Esophagus squamous epithelium (tissue), 5 donors: Measurements from ENCODE around the gene CNTN2. TPM values are rescaled to one million over a fixed set of nuclear protein-coding genes. Genes with fewer than 3 reads are reported as not detected.

Source experiments
- DNase-seq: peaks from one replicate; lab custom pipeline; 2025; lab: John Stamatoyannopoulos, UW
- H3K27ac ChIP-seq, 4 donors: fragments of 200-600 bp; sonication (generic); one replicate each; pipeline ENCODE4 v1.5.1; 2016 to 2019; ENCODE audit warnings: mild to moderate bottlenecking in 1 of 4
- H3K27me3 ChIP-seq, 4 donors: fragments of 200-600 bp; sonication (generic); 1 replicate in 3 of 4; 2 replicates in 1 of 4; pipeline versions ENCODE4 v1.5.1 to v1.6.0; 2017 to 2021; ENCODE audit warnings: antibody characterized with exemption in 1 of 4
- H3K36me3 ChIP-seq, 3 donors: fragments of 200-600 bp; sonication (generic); one replicate each; pipeline ENCODE4 v1.5.1; 2016 to 2019
- H3K4me1 ChIP-seq, 3 donors: fragments of 200-600 bp; sonication (generic); one replicate each; pipeline ENCODE4 v1.5.1; 2017 to 2019
- H3K4me3 ChIP-seq, 4 donors: fragments of 200-600 bp; sonication (generic); 1 replicate in 3 of 4; 2 replicates in 1 of 4; pipeline ENCODE4 v1.5.1; 2016 to 2019; ENCODE audit warnings: mild to moderate bottlenecking in 2 of 4, moderate library complexity in 1 of 4
- H3K9me3 ChIP-seq, 3 donors: fragments of 200-600 bp; sonication (generic); one replicate each; pipeline ENCODE4 v1.5.1; 2016 to 2019
- CTCF ChIP-seq, 6 experiments: fragments of 450-650 bp in 4 of 6; fragments of 200-600 bp in 2 of 6; sonication (generic) in 2 of 6; IDR thresholded peaks; one replicate each; pipeline ENCODE4 v1.5.1; 2016 to 2019; ENCODE audit warnings: antibody characterized with exemption in 6 of 6, mild to moderate bottlenecking in 4 of 6, moderate library complexity in 4 of 6
- POLR2A ChIP-seq, 4 donors: fragments of 450-650 bp; IDR thresholded peaks; one replicate each; pipeline ENCODE4 v1.6.1; 2017; ENCODE audit warnings: antibody characterized with exemption in 4 of 4, mild to moderate bottlenecking in 4 of 4, moderate library complexity in 3 of 4
- WGBS, 2 donors: methylation state at CpG; one replicate each; pipeline ENCODE4 v1.1.5; 2018; 5-methylcytosine and 5-hydroxymethylcytosine counted together
- intact Hi-C: fragments of 100-400 bp; cut with DNase I; formaldehyde crosslinking; loops from one replicate; pipeline ENCODE4 v1.15.0; 2022
- total RNA-seq, 4 donors: library from RNA; depleted of rRNA; stranded (reverse); fragments of >200 nt; gene quantifications; one replicate each; pipeline ENCODE4 v1.1.0, GENCODE V29; 2016
- donor health status: DM: yes; HTN: yes; CAD: no.

The CNTN2 gene
- total RNA-seq, 4 donors from 2014 or later, result 0.19 TPM; not detected in 3

GRCh38 chr1:205075642-205076155, 32.7 kb downstream of the CNTN2 start:
- H3K27ac ChIP-seq, result no peak overlapping the region
- no peak for DNase-seq

GRCh38 chr1:205076245-205076761, 33.3 kb downstream of the CNTN2 start:
- intact Hi-C loops, result no loop called here
- TF ChIP-seq CTCF (IDR thresholded peaks at IDR 0.05), result no peak
- TF ChIP-seq POLR2A (IDR thresholded peaks at IDR 0.05), result no peak
- no peak for DNase-seq
- no peaks in the 10 kb centered on the region for H3K36me3 ChIP-seq
- no peak overlapping the region for H3K27ac ChIP-seq
- peaks cover 0 to 6% (median 0%) of the 10 kb centered on the region in 3 donors for H3K4me1 ChIP-seq
- H3K27me3 ChIP-seq, result no peaks in the 10 kb centered on the region
- H3K4me3 ChIP-seq, result no peak overlapping the region
- WGBS, 2 donors, result 74 to 78% methylated on average over 4 of the region's 4 CpGs
- H3K9me3 ChIP-seq, result no peaks in the 10 kb centered on the region

More at GRCh38 chr1:205075642-205076155, 32.7 kb downstream of the CNTN2 start:
- H3K36me3 ChIP-seq, result no peaks in the 10 kb centered on the region
- intact Hi-C loops, result no loop called here
- H3K4me1 ChIP-seq, result peaks cover 0 to 6% (median 0%) of the 10 kb centered on the region in 3 donors
- no peaks in the 10 kb centered on the region for H3K9me3 ChIP-seq
- H3K27me3 ChIP-seq, result no peaks in the 10 kb centered on the region
- TF ChIP-seq CTCF (IDR thresholded peaks at IDR 0.05) (no peak), POLR2A (IDR thresholded peaks at IDR 0.05) (no peak)
- 50% methylated on average over 1 to 2 of the region's 7 CpGs for WGBS, 2 donors
- H3K4me3 ChIP-seq, result no peak overlapping the region

GRCh38 chr1:205077158-205077933, 34.3 kb downstream of the CNTN2 start:
- no peak overlapping the region for H3K27ac ChIP-seq
- H3K27me3 ChIP-seq, result no peaks in the 10 kb centered on the region
- H3K4me3 ChIP-seq, result no peak overlapping the region
- DNase-seq, result no peak
- H3K4me1 ChIP-seq, result peaks cover 0 to 6% (median 0%) of the 10 kb centered on the region in 3 donors
- no peaks in the 10 kb centered on the region for H3K36me3 ChIP-seq
- no peaks in the 10 kb centered on the region for H3K9me3 ChIP-seq
- TF ChIP-seq CTCF (IDR thresholded peaks at IDR 0.05) (no peak), POLR2A (IDR thresholded peaks at IDR 0.05) (no peak)
- 78 to 87% methylated on average over 5 to 6 of the region's 7 CpGs for WGBS, 2 donors
- intact Hi-C loops, result no loop called here

DNA sequence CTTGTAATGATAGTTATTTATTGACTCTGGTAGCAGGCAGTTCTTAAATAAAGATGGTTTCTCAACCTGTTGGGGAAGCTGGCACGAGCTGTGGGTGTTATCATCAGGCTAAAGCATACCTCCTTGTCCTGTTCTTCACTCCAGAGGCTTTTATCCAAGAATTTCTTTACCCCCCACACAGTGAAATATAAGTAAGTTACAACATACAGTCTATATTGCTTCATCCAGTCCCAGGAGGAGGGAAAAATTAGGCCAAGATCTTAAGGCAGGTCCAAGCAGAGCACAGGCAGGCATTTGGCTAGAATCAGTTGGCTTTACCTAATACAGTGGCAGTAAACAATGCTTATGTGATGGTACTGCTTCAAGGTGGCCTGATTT, 34.9 kb downstream of the CNTN2 start:
- Histone ChIP-seq H3K9me3 (no peaks in the 10 kb centered on the region), H3K36me3 (peaks cover 0 to 1% (median 0%) of the 10 kb centered on the region in 3 donors), H3K27ac (no peak overlapping the region), H3K27me3 (no peaks in the 10 kb centered on the region), H3K4me1 (peaks cover 0 to 6% (median 0%) of the 10 kb centered on the region in 3 donors), H3K4me3 (no peak overlapping the region)
- intact Hi-C loops, result no loop called here
- no peak for TF ChIP-seq POLR2A (IDR thresholded peaks at IDR 0.05)
- no peak for TF ChIP-seq CTCF (IDR thresholded peaks at IDR 0.05)
- 50 to 69% methylated on average over 1 of the region's 1 CpG for WGBS, 2 donors
- DNase-seq, result no peak

DNA sequence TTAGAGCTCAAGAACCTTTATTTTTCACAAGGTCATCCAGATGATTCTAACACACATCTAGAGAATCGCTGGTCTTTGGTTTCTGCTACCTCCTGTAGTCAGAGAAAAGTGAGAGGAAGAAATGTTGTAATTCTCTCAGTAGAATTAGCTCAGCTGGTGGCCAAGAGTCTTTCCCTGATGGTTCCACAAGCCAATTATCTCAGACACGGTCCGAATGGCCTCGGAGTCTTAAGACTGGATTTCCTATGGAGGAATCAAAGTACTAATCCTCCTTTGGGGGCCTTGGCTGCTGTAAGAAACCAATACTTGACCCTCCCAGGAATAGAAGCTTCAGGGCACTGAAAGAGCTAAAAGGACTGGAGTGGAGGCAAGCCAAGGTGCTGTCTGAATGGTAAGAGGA, 39.4 kb downstream of the CNTN2 start:
- Histone ChIP-seq H3K36me3 (peaks cover 0 to 46% (median 0%) of the 10 kb centered on the region in 3 donors), H3K27ac (no peak overlapping the region), H3K4me3 (no peak overlapping the region), H3K9me3 (no peaks in the 10 kb centered on the region), H3K4me1 (no peaks in the 10 kb centered on the region), H3K27me3 (no peaks in the 10 kb centered on the region)
- intact Hi-C loops, result no loop called here
- WGBS, 2 donors, result 83 to 89% methylated on average over 4 of the region's 4 CpGs
- TF ChIP-seq CTCF (IDR thresholded peaks at IDR 0.05) (no peak), POLR2A (IDR thresholded peaks at IDR 0.05) (no peak)
- DNase-seq, result no peak
